GM12801 (cell line): Measurements from ENCODE around the gene CARMIL1.

Experiments used
- TF ChIP-seq, protein P1 (sequence below): IDR thresholded peaks from one replicate; pipeline ENCODE4 v1.5.1; 2011; ENCODE audit warnings: control low read depth; ENCODE audit not compliant: insufficient read length; ENCODE audit errors: extremely low read depth

The CARMIL1 gene

GRCh38 chr6:25606151-25606550 lies 327.0 kb downstream of the CARMIL1 start:
- TF ChIP-seq, protein P1, sequence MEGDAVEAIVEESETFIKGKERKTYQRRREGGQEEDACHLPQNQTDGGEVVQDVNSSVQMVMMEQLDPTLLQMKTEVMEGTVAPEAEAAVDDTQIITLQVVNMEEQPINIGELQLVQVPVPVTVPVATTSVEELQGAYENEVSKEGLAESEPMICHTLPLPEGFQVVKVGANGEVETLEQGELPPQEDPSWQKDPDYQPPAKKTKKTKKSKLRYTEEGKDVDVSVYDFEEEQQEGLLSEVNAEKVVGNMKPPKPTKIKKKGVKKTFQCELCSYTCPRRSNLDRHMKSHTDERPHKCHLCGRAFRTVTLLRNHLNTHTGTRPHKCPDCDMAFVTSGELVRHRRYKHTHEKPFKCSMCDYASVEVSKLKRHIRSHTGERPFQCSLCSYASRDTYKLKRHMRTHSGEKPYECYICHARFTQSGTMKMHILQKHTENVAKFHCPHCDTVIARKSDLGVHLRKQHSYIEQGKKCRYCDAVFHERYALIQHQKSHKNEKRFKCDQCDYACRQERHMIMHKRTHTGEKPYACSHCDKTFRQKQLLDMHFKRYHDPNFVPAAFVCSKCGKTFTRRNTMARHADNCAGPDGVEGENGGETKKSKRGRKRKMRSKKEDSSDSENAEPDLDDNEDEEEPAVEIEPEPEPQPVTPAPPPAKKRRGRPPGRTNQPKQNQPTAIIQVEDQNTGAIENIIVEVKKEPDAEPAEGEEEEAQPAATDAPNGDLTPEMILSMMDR: no peak

- TF ChIP-seq, protein P1: no peak
These were observed 329.5 kb downstream of the CARMIL1 start for GRCh38 chr6:25608558-25609174.

GRCh38 chr6:25612666-25613065 lies 333.5 kb downstream of the CARMIL1 start:
- TF ChIP-seq, protein P1: no peak

- TF ChIP-seq, protein P1: no peak
These were observed 334.2 kb downstream of the CARMIL1 start for GRCh38 chr6:25613415-25613814.

- TF ChIP-seq, protein P1: no peak
These were observed 334.9 kb downstream of the CARMIL1 start for GRCh38 chr6:25614052-25614451.

DNA sequence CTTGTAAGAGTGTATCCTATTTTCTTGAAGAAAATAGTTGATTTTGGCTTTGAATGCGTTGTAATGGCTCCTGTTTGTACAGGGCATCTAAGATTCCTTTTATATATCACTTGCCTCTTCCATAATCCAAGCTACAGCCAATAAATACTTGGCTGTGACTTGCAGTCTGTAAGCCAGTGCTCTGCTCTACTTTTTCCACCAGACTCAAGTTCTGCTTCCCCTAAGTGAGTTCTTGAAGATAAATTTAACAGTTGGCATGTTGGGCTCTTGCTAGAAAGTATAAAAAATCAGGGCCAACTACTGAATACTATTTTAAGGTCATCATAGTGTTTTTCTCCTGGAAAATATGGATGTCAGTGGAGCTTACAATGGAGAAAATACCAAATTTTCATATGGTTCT lies 336.3 kb downstream of the CARMIL1 start:
- TF ChIP-seq, protein P1: no peak

- TF ChIP-seq, protein P1: no peak
These were observed 338.8 kb downstream of the CARMIL1 start for GRCh38 chr6:25617997-25618396.

DNA sequence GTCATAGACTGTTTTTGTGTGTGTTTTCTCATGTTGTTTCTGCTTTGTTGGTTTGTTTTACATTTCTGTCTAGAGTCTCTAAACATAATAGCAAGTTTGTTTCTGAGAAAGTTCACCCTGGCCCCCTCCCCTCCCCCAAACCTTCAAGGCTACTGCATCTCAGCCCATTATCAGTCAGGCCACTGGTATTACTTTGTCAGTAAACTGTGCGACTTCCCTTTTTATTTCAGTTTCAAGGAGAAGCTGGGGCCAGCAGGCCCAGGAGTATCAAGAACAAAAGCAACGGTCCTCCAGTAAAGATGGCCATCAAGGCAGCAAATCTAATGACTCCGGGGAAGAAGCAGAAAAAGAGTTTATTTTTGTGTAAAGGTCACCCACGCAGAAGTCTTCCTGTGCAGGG lies 340.0 kb downstream of the CARMIL1 start:
- TF ChIP-seq, protein P1: no peak
